Endothelial cell (in vitro differentiated cells): ENCODE measurements around the gene MAD2L1BP. TPM values are rescaled to one million over a fixed set of nuclear protein-coding genes. Genes with fewer than 3 reads are reported as not detected.
"Not testable (repeated sequence)": the region's sequence is repeated elsewhere in the genome, so short reads cannot be mapped to it uniquely, and the experiment has no call there.

ENCODE experiments used
- DNase-seq: peaks from one replicate; pipeline ENCODE4 v3.0.0; 2021; ENCODE audit warnings: low spot score
- H3K27ac Mint-ChIP-seq: one replicate; pipeline ENCODE4 v1.8.0; 2021; ENCODE audit warnings: mixed read lengths, inconsistent platforms; ENCODE audit not compliant: unreplicated experiment
- H3K27me3 Mint-ChIP-seq: one replicate; pipeline ENCODE4 v1.8.0; 2021; ENCODE audit warnings: mild to moderate bottlenecking, moderate library complexity, mixed read lengths, inconsistent platforms; ENCODE audit not compliant: unreplicated experiment
- H3K36me3 Mint-ChIP-seq: one replicate; pipeline ENCODE4 v1.8.0; 2021; ENCODE audit warnings: mild to moderate bottlenecking, low read depth, mixed read lengths, inconsistent platforms; ENCODE audit not compliant: unreplicated experiment
- H3K4me1 Mint-ChIP-seq: one replicate; pipeline ENCODE4 v1.8.0; 2021; ENCODE audit warnings: mild to moderate bottlenecking, mixed read lengths, inconsistent platforms; ENCODE audit not compliant: unreplicated experiment
- H3K4me3 Mint-ChIP-seq: one replicate; pipeline ENCODE4 v1.8.0; 2021; ENCODE audit warnings: mild to moderate bottlenecking, mixed read lengths, inconsistent platforms; ENCODE audit not compliant: unreplicated experiment
- H3K9me3 Mint-ChIP-seq: one replicate; pipeline ENCODE4 v1.8.0; 2021; ENCODE audit warnings: mixed read lengths, inconsistent platforms; ENCODE audit not compliant: unreplicated experiment
- CTCF ChIP-seq: fragments of 200-600 bp; sonication (generic); IDR thresholded peaks from one replicate; pipeline ENCODE4 v1.5.0; 2021; ENCODE audit warnings: antibody characterized with exemption; ENCODE audit not compliant: unreplicated experiment
- total RNA-seq: library from RNA; stranded (reverse); fragmentation: NEBNext Ultra II Directional; extraction: Animal tissue kit (Norgen Biotek cat#: 25700); gene quantifications from one replicate; pipeline ENCODE4 v1.2.1, GENCODE V29; 2021; ENCODE audit not compliant: unreplicated experiment

MAD2L1BP gene
- total RNA-seq, 1 donor from 2014 or later, result 26.8 TPM

- DNase-seq, result peak; percentile 96
- H3K9me3 Mint-ChIP-seq, result no peaks in the 10 kb centered on the region
- H3K36me3 Mint-ChIP-seq, result peaks cover 21% of the 10 kb centered on the region
- H3K4me1 Mint-ChIP-seq, result peaks cover 26% of the 10 kb centered on the region
- H3K4me3 Mint-ChIP-seq, result peak within 1 kb of the TSS; percentile 98
- H3K27ac Mint-ChIP-seq, result peak within 1 kb of the TSS; percentile 98
- H3K27me3 Mint-ChIP-seq, result peaks cover 18% of the 10 kb centered on the region
- TF ChIP-seq CTCF, result no peak
These were observed 6.5 kb upstream of the MAD2L1BP start, which contains the start of gene GTPBP2 for GRCh38 chr6:43629104-43629504. Gene GTPBP2 (minus strand): TSS chr6:43629264. CDS start chr6:43629162, 102 bp downstream.

- DNase-seq, result peak; percentile 79
- Mint-ChIP-seq H3K4me1 (peaks cover 26% of the 10 kb centered on the region), H3K27ac (peak overlapping the region; percentile 96), H3K9me3 (no peaks in the 10 kb centered on the region), H3K36me3 (peaks cover 17% of the 10 kb centered on the region), H3K27me3 (peaks cover 18% of the 10 kb centered on the region), H3K4me3 (peak overlapping the region; percentile 98)
- TF ChIP-seq CTCF, result no peak
These were observed 5.9 kb upstream of the MAD2L1BP start for GRCh38 chr6:43629505-43630300.

GRCh38 chr6:43630980-43631619 lies 4.5 kb upstream of the MAD2L1BP start:
- Mint-ChIP-seq H3K9me3 (no peaks in the 10 kb centered on the region), H3K27me3 (peaks cover 19% of the 10 kb centered on the region), H3K4me1 (peaks cover 36% of the 10 kb centered on the region), H3K4me3 (no peak overlapping the region), H3K27ac (no peak overlapping the region), H3K36me3 (peaks cover 6% of the 10 kb centered on the region)
- no peak for TF ChIP-seq CTCF
- DNase-seq, result no peak

- not testable (repeated sequence) for H3K4me3 Mint-ChIP-seq, H3K36me3 Mint-ChIP-seq, H3K9me3 Mint-ChIP-seq, DNase-seq, H3K27ac Mint-ChIP-seq
- Mint-ChIP-seq H3K27me3 (peaks cover 19% of the 10 kb centered on the region), H3K4me1 (peaks cover 26% of the 10 kb centered on the region)
These were observed 2.6 kb upstream of the MAD2L1BP start for GRCh38 chr6:43633002-43633401.

GRCh38 chr6:43634702-43635303 lies 837 bp upstream of the MAD2L1BP start:
- Mint-ChIP-seq H3K36me3 (peaks cover 5% of the 10 kb centered on the region), H3K27me3 (peaks cover 16% of the 10 kb centered on the region), H3K4me3 (peak overlapping the region; percentile 99), H3K9me3 (no peaks in the 10 kb centered on the region), H3K27ac (peak overlapping the region; percentile 49), H3K4me1 (peaks cover 27% of the 10 kb centered on the region)
- TF ChIP-seq CTCF, result no peak
- no peak for DNase-seq
